Upper lobe of left lung (tissue), 6 donors: ENCODE results near the gene CD44. TPM values are rescaled to one million over a fixed set of nuclear protein-coding genes. Genes with fewer than 3 reads are reported as not detected.

Experiments
- ATAC-seq, 2 donors: fragments of 200-7000 bp; cut with Tn5 transposase; one replicate each; pipeline ENCODE4 v1.9.1; 2022; ENCODE audit warnings: mild to moderate bottlenecking in 2 of 2, moderate library complexity in 2 of 2; ENCODE audit not compliant: low FRiP score in 2 of 2
- DNase-seq, 2 donors: peaks; one replicate each; pipeline ENCODE4 v3.0.0-alpha.2; 2019 to 2020
- H3K27ac ChIP-seq, 4 donors: fragments of 200-600 bp; sonication (generic); one replicate each; pipeline ENCODE4 v1.5.1; 2016 to 2019
- H3K27me3 ChIP-seq, 4 donors: fragments of 200-600 bp; sonication (generic); one replicate each; pipeline ENCODE4 v1.5.1; 2017 to 2019
- H3K36me3 ChIP-seq, 4 donors: fragments of 200-600 bp; sonication (generic); one replicate each; pipeline ENCODE4 v1.5.1; 2016 to 2019
- H3K4me1 ChIP-seq, 4 donors: fragments of 200-600 bp; sonication (generic); one replicate each; pipeline ENCODE4 v1.5.1; 2018 to 2019
- H3K4me3 ChIP-seq, 4 donors: fragments of 200-600 bp; sonication (generic); one replicate each; pipeline ENCODE4 v1.5.1; 2017 to 2019; ENCODE audit warnings: mild to moderate bottlenecking in 2 of 4, moderate library complexity in 1 of 4
- H3K9me3 ChIP-seq, 4 donors: fragments of 200-600 bp; sonication (generic); one replicate each; pipeline ENCODE4 v1.5.1; 2018 to 2019
- EP300 ChIP-seq, 4 donors: sonication (generic); formaldehyde crosslinking; IDR thresholded peaks; one replicate each; pipeline ENCODE4 v1.5.1; 2017; ENCODE audit warnings: antibody characterized with exemption in 4 of 4, control low read depth in 2 of 4
- POLR2A ChIP-seq, 4 donors: fragments of 450-650 bp; IDR thresholded peaks; one replicate each; pipeline ENCODE4 v1.5.1; 2016 to 2017; ENCODE audit warnings: antibody characterized with exemption in 4 of 4, mild to moderate bottlenecking in 2 of 4
- POLR2AphosphoS5 ChIP-seq, 2 donors: sonication (generic); formaldehyde crosslinking; IDR thresholded peaks; one replicate each; pipeline ENCODE4 v1.5.1; 2017; ENCODE audit warnings: antibody characterized with exemption in 2 of 2
- WGBS, 2 donors: methylation state at CpG; one replicate each; pipeline ENCODE4 v1.1.5; 2017 to 2018; 5-methylcytosine and 5-hydroxymethylcytosine counted together
- total RNA-seq, 6 donors: library from RNA; depleted of rRNA in 4 of 6; stranded (reverse); fragments of >200 nt in 4 of 6; gene quantifications; one replicate each; pipeline versions ENCODE4 v1.1.0 to v1.2.1, GENCODE V29; 2016 to 2021
- TF ChIP-seq, protein P1 (sequence below), 6 experiments: fragments of 450-650 bp in 4 of 6; fragments of 200-600 bp in 2 of 6; sonication (generic) in 2 of 6; IDR thresholded peaks; one replicate each; pipeline ENCODE4 v1.5.1; 2016 to 2019; ENCODE audit warnings: antibody characterized with exemption in 6 of 6
- donor health status: DM: no; HTN: no; CAD: no; lungs with moderate emphysema.
- donor health status: DM: no; HTN: yes; CAD: no; lungs with severe emphysema.

Gene CD44
- total RNA-seq, 6 donors from 2014 or later: 454 to 696 (median 551) TPM

DNA sequence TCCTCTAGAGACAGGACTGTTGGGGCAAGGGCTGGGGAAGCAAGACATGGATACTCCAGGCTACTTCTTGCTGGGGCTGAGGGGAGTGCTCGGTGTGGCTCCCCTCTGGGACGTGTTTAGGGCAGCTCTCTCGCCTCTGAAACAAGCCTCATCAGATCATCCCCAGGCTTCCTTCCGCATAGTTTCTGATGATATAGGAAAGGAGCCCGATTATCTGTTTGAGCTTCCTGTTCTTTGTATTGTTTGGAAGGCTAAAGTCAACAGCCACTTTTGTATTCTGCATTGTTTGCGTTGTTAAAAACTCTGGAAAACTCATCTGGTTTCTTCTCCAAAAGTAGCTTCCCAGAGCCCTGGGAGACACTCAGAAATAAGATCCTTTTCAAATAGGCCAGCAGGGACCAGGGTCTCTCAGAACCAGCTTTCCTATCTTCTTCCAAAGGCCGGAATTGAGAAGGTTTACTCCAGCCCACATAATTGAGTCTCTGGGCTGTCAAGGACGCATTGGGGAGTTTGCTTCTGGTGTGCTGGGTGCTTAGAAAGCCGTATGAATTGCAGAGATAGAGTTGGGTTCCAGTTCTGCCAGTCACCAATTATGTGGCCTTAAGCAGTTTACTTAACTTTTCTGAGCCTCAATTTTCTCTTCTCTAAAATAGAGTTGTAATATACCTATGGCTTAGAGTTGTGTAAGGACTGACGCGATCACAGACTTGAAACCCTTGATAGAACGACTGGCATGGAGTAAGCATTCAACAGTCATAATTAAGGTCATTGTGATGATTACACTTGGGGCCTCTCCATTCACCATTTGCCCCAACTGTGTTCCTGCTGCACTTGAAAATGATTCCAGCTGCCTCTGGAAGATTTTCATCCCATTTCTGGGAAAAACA, 19.1 kb downstream of the CD44 start:
- no peak for DNase-seq
- ATAC-seq: peak in 1 of 2 donors; percentile 39
- WGBS, 2 donors: 58% methylated on average over 11 to 12 of the region's 12 CpGs
- H3K4me3 ChIP-seq: no peak overlapping the region
- H3K4me1 ChIP-seq: peaks cover 54 to 81% (median 74%) of the 10 kb centered on the region in 4 donors
- TF ChIP-seq POLR2A (IDR thresholded peaks at IDR 0.05): no peak
- no peak for TF ChIP-seq EP300 (IDR thresholded peaks at IDR 0.05)
- TF ChIP-seq, protein P1, sequence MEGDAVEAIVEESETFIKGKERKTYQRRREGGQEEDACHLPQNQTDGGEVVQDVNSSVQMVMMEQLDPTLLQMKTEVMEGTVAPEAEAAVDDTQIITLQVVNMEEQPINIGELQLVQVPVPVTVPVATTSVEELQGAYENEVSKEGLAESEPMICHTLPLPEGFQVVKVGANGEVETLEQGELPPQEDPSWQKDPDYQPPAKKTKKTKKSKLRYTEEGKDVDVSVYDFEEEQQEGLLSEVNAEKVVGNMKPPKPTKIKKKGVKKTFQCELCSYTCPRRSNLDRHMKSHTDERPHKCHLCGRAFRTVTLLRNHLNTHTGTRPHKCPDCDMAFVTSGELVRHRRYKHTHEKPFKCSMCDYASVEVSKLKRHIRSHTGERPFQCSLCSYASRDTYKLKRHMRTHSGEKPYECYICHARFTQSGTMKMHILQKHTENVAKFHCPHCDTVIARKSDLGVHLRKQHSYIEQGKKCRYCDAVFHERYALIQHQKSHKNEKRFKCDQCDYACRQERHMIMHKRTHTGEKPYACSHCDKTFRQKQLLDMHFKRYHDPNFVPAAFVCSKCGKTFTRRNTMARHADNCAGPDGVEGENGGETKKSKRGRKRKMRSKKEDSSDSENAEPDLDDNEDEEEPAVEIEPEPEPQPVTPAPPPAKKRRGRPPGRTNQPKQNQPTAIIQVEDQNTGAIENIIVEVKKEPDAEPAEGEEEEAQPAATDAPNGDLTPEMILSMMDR (IDR thresholded peaks at IDR 0.05): no peak
- peak overlapping the region; percentile 64 to 80 (median 72) for H3K27ac ChIP-seq
- no peaks in the 10 kb centered on the region for H3K27me3 ChIP-seq
- no peaks in the 10 kb centered on the region for H3K36me3 ChIP-seq
- no peaks in the 10 kb centered on the region for H3K9me3 ChIP-seq

DNA sequence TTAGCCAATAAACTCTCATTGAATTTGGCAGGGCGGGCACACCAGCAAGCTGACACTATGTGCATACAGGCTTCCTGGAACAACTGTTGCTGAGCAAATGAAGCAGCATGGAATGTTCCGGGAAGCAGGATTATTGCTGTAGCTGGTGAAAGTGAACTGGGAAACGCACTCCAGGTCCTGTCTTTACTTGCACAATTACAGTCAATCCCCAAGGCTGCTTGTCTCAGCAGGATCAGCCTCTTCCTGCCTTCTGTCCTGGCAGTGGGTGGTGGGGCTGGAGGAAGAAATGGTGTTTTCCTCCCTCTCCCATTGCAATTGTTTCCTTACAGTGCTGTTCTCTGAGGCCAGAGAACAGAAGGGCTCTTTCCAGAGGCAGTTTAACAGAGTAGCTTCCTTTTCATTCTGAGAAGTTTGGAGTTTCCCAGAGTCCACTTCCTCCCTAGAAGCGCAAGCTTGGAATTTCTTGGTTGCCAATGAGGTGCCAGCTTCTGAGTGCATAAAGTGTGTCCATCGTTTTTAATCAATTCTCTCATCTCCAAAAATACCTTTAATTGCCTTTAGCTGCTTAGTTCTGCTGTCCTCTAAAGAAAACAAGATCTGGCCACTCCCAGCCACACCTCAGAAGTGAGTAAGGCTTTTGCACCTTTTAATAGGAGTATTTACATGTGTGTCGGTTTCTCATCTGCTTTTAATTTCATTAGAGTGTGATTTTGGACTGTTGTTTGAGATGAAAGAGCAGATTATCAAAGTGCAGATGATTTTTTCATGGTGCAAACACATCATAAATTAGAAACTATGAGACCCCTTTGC, 19.9 kb downstream of the CD44 start:
- 38 to 39% methylated on average over 5 to 6 of the region's 6 CpGs for WGBS, 2 donors
- peak in 1 of 2 donors; percentile 69 for DNase-seq
- no peak overlapping the region for H3K4me3 ChIP-seq

DNA sequence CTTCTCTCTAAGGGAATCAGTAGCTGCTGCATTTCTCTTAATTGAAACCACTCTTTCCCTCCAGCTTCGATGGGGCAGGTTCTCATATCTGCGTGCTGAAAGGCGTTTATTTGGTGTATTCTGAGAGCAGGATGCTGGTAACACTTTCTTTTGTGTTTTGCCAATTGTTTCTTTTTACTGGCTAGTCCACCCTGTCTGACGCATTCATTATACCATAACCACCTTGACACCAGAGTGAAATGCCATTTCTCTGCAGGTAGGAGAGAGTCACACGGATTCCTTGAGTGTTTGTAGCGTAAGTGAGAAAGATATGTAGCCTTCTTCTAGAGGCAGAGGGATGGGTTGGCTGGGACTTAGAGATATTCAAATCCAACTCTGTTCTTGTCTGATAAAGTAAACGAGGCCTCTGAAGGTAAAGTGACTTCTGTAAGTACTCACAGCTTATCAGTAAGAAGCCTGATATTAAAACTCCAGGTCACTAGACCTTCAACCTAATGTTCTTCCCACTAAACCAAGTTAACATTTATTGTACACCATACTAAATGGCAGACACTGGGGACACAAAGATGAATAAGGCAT, 21.4 kb downstream of the CD44 start:
- no peak for TF ChIP-seq POLR2A (IDR thresholded peaks at IDR 0.05)
- TF ChIP-seq, protein P1 (IDR thresholded peaks at IDR 0.05): no peak
- Histone ChIP-seq H3K4me3 (no peak overlapping the region), H3K9me3 (no peaks in the 10 kb centered on the region), H3K27ac (peak overlapping the region; percentile 45 to 80 (median 71)), H3K4me1 (peaks cover 72 to 90% (median 86%) of the 10 kb centered on the region in 4 donors), H3K36me3 (no peaks in the 10 kb centered on the region), H3K27me3 (no peaks in the 10 kb centered on the region)
- no peak for DNase-seq
- 68 to 69% methylated on average over 7 of the region's 7 CpGs for WGBS, 2 donors
- no peak for ATAC-seq

More for the DNA sequence above, 19.9 kb downstream of the CD44 start:
- H3K27me3 ChIP-seq: no peaks in the 10 kb centered on the region
- no peaks in the 10 kb centered on the region for H3K9me3 ChIP-seq
- ATAC-seq: peak; percentile 43 to 54
- H3K36me3 ChIP-seq: no peaks in the 10 kb centered on the region
- TF ChIP-seq POLR2AphosphoS5 (IDR thresholded peaks at IDR 0.05): peak; percentile 78 to 95
- TF ChIP-seq POLR2A (IDR thresholded peaks at IDR 0.05): peak in 1 of 4 donors; percentile 9
- TF ChIP-seq, protein P1 (IDR thresholded peaks at IDR 0.05): no peak
- peak in 3 of 4 donors; percentile 83 to 92 (median 90) for TF ChIP-seq EP300 (IDR thresholded peaks at IDR 0.05)
- peak overlapping the region; percentile 64 to 80 (median 72) for H3K27ac ChIP-seq
- peaks cover 59 to 84% (median 77%) of the 10 kb centered on the region in 4 donors for H3K4me1 ChIP-seq

DNA sequence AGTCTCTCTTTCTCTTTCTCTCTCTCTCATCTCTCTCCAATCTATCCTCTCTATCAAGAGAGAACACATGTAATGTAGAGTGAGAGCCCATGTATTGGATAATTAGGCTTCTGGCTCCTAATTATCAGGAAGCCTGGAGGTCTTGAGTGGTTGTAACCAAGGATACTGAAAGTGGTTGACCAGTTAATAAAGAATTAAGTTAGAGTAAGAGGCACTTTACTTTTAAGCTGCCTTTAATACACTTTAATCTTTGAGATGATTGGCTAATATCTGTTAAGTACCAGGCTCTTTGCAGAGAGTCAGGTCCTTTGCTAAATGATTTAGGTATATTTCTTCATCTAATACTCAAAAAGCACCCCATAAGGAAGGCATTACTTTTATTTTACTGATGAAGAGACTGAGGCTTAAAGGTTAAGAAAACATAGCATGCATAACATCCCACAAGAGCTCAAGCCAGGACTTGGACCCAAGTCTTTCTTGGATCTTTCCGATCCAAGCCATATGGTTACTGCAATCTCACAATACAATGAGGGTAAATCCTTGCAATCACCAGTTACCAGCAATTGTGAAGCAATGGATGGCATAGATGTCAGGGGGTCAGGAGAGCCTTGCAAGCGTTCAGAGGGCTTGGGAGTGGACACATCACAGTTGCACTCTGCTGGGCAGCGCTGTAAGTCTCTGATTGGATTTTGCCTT, 22.1 kb downstream of the CD44 start:
- H3K9me3 ChIP-seq: no peaks in the 10 kb centered on the region
- H3K4me3 ChIP-seq: no peak overlapping the region
- no peaks in the 10 kb centered on the region for H3K27me3 ChIP-seq
- TF ChIP-seq POLR2A (IDR thresholded peaks at IDR 0.05): no peak
- TF ChIP-seq, protein P1 (IDR thresholded peaks at IDR 0.05): no peak
- no peak for TF ChIP-seq POLR2AphosphoS5 (IDR thresholded peaks at IDR 0.05)
- no peak for TF ChIP-seq EP300 (IDR thresholded peaks at IDR 0.05)
- ATAC-seq (no peak), DNase-seq (no peak)
- H3K27ac ChIP-seq: peak overlapping the region; percentile 21 to 80 (median 54)
- no peaks in the 10 kb centered on the region for H3K36me3 ChIP-seq
- WGBS, 2 donors: 60 to 77% methylated on average over 3 of the region's 3 CpGs
- peaks cover 74 to 96% (median 91%) of the 10 kb centered on the region in 4 donors for H3K4me1 ChIP-seq
